T47D (cell line): ENCODE results near the gene TGM5.

ENCODE experiments used
- DNase-seq, 2 experiments: peaks; one replicate each; pipeline versions ENCODE4 v3.0.0 to v3.0.0-alpha.2; 2011 to 2012; ENCODE audit warnings: low read depth in 1 of 2, low spot score in 1 of 2
- JUND ChIP-seq: IDR thresholded peaks from 2 replicates; pipeline ENCODE4 v1.6.1; 2012; ENCODE audit warnings: low read depth
- in situ Hi-C: cut with HindIII; loops from 2 replicates; pipeline ENCODE4 v1.10.0; 2016; ENCODE audit warnings: low sequenced_read_pairs, low pct_unique_long_range_greater_than_20kb

The TGM5 gene

DNA sequence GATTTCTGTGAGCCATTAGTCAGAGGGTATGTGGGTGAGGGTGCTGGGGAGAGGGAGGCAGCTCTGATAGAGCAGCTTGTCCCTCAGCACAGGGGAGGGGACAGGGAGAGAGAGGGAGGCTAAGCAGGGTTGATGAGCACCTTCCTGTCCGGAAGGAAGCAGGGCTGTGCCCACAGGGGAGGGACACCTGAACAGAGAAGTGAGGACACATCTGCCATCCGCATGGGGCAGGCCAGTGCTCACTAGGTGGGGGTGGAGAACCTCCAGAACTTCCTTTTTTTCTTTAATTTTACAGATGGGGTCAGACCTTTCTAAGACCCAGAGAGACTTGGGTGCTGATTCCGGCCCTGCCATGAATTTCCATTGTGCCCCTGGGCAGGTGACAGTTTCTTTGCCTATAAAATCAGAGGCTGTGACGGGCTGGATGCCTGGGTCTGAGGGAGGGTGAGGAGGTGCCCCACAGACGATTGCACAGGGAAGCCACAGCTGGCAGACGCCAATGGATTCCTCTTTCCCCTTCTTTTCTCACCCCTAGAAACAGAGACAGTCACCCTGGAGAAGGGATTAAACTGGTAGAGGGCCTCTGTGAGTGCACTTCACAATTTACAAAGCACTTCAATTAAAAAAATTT is 4.1 kb upstream of the TGM5 start:
- in situ Hi-C loops, result no loop called here
- TF ChIP-seq JUND, result no peak
- DNase-seq, result no peak

DNA sequence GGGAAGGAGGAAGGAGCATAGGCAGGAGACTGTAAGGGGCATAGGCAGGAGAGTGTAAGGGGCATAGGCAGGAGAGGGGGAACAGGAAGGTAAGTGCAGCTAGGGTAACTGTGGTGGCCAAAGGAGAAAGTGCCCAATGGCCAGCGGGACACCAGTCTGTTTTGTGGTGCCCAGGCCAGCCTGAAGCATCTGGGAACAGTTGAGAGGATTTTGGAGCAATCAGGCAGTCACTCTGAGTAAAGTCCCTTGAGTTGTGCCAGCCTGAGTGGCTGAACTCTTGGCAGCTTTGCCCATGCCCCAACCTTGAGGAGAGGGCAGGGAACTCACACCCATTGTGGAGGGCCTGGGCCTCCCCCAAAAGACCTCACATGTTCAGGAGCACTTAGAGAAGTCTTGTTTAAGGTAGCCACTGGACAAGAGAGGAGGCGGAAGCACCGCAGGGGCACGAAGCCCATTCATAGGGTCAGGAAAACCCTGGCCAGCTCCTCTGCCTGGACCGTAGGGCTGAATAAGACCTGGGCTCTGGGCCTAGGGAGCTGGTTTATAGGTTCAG is 3.5 kb upstream of the TGM5 start:
- in situ Hi-C loops, result no loop called here
- no peak for TF ChIP-seq JUND

DNA sequence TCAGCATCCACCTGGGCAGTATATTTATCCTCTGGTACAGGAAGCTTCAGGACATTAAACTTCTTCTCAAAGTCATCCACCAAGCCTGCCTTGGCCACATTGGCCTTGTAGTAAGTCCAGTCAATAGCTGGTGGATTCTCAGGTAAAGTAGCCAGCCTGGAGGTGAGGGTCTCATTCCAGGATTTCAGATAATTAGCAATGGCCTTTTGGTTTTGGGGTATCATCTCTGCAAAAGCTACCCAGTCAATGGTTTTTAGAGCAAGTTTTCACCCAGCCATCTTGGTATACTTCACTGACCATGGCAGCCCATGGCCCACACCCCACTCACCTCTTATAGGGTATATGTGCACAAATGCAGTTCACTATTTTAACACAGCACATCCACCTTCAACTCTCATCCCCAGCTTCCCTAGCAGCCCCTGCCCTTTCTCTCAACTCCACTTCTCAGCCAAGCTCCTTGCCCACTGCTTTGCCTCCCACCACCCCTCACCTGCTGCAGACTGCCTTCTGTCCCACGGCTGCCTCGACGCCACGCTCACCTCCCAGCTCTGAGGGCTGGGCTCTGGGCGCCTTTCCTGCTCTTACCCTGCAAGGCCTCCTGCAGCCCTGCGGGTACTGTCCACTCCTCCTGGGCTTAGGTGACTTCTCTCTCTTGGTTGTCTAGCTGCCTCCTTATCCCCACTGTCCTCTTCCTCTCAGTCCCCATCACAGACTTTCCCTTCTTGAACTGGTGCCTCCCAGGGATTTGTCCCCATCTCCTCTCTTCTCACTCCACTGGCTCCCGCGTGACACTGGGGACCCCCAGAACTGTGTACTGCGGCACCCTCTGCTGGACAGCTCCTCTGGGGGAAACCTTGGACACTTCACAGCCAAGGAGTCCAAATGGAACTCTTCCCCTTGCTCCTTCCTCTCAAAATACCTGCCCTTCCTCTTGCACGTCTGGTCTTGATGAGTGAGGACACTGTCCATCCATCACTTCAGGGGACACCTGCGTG is 1.7 kb upstream of the TGM5 start:
- peak in 1 of 2 experiments; percentile 27 for DNase-seq
- no peak for TF ChIP-seq JUND
- in situ Hi-C loops, result no loop called here

More for the DNA sequence above, 3.5 kb upstream of the TGM5 start:
- no peak for DNase-seq

DNA sequence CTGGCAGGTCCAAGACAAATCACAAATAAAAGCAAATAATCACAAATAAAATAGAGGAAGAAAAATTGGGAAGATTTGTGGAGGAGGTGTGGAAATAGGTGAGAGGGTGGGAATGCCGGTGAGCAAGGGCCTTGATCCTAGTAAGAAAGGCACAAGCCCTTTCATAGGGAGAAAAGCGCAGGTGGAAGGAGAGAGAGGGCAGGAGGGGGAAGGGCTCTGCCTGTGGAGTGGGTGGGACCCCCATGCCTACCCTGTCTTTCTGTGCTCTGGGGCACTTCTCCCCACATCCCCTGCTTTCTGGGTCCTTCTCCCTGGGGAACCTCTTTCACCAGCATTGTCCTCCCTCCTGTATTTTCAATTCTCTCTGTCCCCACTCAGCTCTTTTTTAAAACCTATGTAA is 711 bp upstream of the TGM5 start:
- in situ Hi-C loops, result no loop called here
- no peak for DNase-seq
- no peak for TF ChIP-seq JUND

DNA sequence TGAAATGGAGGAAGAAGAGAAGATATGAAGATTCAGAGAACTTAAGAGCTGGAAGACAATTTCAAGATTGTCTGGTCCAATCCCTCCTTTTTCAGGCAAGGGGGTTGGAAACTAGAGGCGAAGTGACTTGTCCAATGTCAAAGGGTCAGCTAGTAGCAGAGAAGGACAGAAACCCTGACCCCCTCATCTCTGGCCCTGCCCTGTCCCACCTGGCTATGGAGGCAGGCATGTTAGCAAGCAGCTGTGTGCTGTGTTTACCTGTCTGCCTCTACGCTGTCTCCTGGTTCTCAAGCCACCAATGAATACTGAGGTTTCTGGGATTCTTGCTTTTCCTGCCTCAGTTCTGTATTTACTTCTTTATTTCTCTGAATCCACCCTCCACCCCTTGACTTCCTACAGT is 342 bp downstream of the TGM5 start:
- in situ Hi-C loops, result no loop called here
- no peak for TF ChIP-seq JUND
- DNase-seq, result no peak

DNA sequence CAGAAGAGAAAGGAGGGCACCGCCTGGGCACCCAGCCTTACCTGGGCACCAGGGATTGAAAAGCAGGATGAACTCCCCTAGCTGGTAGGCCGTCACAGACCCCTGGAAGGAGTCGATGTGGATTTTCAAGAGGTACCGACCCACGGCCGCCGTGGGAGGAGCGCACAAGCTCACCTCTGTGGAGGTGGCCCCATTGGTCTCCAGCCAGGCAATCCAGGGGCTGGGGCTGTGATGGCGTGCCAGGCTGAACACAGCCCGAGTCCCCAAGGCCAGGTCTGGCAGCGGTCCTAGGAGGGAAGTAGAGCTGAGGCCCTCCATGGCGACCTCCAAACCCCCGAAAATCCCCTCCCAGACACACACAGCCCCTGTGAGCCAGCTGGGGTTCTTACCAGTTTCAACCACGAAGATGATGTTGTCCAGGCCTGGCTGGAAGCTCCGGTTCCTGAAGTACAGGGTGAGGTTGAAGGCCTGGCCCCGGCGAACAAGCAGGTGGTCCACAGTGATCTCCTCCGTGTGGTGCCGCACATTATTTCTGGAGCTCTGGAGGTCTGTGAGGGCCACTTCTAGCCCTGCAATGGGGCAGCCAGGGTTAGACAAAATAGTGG is 6.6 kb downstream of the TGM5 start:
- in situ Hi-C loops, result no loop called here
- no peak for DNase-seq
- TF ChIP-seq JUND, result no peak

DNA sequence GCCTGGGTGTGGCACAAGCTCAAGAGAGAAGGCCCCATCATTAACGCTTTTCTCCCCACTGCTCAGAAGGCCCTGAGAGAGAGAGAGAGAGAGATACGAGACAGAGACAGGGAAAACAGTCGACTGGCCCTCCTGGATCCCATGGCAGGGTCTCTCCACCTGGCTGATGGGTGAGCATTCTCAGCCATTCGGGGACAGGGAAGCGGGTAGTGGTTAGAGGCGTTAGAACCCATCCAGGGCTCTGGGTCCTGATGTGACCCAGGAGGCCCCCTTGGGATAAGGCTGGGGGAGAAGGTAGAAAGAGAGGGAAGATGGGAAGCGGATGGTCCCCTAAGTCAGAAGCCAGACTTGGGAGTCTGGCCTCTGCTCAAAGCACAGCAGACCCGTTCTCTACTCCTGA is 7.9 kb downstream of the TGM5 start:
- no peak for TF ChIP-seq JUND
- no peak for DNase-seq
- in situ Hi-C loops, result no loop called here

DNA sequence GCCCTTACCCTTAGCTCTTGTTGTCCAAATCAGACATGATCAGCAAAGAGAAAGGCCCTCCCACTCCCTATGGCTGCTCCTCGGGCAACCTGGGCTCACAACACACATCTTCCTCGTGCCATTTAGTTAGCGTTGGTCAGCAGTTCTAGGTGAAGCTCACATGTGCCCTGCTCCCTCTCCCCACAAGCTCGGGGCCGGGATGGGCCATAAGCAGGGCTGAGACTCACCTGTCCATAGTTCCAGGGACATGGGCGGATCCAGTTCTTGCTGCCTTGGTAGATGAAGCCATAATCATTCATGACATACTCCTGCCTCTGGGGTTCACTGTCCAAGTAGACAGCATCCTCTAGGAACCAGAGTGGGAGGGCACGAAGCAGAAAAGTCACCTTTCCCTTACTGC is 10.4 kb downstream of the TGM5 start:
- TF ChIP-seq JUND, result no peak
- in situ Hi-C loops, result no loop called here
- no peak for DNase-seq

DNA sequence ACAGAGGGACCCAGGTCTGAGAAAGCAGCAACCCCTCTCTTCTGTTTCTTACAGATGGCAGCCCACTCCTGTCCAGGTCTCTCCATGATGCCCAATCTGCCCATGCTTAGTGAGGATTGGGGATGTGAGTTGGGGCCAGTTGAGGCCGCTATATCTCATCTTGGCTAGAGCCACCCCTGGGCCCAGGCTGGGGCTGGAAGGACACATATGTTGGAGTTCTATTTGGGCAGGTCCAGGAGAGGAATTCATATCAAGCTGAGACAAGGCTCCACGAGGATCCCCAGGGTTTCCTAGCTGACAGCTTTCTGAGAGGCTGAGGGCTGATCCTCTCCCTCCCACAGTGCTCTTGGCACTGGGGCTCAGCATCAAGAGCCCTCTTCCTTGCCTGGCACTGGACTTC is 11.4 kb downstream of the TGM5 start:
- DNase-seq, result no peak
- in situ Hi-C loops, result no loop called here
- TF ChIP-seq JUND, result no peak

DNA sequence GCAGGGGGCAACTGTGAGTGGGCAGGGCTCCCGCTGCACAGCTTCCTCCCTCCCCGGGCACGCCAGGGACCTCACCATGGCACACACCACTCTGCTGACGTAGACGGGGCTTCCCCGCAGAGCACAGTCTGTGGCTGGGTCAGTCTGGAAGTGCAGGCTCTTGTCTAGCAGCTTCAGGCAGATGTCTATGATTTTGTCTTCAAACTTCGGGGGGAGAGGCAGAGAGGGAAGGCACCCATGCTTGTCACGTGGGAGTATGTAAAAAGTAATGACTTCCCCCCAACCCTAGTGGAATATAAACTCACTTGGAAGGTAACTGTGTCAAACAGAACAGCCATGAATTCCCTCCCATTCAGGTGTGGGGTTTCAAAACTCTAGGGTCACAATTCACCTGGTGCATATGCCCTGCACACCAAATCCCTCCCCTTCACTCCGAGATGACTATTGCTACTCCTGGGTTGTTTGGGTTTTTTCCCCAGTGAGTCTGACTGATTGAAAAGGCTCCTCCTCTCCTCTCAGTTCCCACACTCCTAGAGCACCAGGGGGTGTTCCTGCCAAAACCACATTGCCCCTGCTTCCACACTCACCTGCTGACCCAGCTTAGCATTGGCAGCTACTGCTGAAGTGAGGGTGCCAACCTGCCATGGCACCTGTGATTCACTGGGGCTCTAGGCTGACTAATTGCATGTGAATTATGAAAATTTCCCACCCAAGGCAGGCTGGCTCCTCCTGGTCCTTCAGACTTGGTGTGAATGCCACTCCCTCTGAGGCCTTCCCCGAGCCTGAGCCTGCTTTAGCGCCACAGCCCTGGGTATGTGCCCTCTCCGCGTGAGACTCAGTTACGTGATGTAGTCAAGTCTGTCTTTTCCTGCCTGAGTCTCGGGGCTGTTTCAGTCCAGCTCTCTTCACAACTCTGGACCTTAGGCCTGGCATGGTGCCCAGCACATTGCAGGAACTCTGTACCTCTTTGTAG is 13.0 kb downstream of the TGM5 start:
- TF ChIP-seq JUND, result no peak
- no peak for DNase-seq
- in situ Hi-C loops, result no loop called here

DNA sequence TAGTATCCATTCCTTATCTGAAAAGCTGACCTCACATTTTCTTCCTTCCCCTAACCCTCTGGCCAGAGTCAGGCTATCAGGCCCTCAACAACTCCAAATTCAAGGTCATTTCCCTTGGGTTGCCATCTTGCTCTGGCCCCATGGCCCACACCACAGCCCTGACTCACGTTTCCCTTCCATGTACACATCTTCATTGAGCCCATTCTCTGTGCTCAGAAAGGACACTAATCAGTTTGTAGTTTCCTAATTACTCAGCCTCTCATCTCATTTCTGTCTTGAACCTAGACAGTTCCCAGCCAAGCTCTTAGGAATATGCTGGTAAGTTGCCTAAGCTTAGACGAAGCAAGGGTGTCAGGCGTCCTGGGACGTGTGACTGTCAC is 14.9 kb downstream of the TGM5 start:
- in situ Hi-C loops, result no loop called here

More for the DNA sequence above, 14.9 kb downstream of the TGM5 start:
- TF ChIP-seq JUND, result no peak
- no peak for DNase-seq
